DMS53 (cell line): ENCODE data around the gene SEMA7A.

ENCODE experiments used
- DNase-seq: peaks from one replicate; lab custom pipeline; 2025; lab: John Stamatoyannopoulos, UW

SEMA7A gene

DNA sequence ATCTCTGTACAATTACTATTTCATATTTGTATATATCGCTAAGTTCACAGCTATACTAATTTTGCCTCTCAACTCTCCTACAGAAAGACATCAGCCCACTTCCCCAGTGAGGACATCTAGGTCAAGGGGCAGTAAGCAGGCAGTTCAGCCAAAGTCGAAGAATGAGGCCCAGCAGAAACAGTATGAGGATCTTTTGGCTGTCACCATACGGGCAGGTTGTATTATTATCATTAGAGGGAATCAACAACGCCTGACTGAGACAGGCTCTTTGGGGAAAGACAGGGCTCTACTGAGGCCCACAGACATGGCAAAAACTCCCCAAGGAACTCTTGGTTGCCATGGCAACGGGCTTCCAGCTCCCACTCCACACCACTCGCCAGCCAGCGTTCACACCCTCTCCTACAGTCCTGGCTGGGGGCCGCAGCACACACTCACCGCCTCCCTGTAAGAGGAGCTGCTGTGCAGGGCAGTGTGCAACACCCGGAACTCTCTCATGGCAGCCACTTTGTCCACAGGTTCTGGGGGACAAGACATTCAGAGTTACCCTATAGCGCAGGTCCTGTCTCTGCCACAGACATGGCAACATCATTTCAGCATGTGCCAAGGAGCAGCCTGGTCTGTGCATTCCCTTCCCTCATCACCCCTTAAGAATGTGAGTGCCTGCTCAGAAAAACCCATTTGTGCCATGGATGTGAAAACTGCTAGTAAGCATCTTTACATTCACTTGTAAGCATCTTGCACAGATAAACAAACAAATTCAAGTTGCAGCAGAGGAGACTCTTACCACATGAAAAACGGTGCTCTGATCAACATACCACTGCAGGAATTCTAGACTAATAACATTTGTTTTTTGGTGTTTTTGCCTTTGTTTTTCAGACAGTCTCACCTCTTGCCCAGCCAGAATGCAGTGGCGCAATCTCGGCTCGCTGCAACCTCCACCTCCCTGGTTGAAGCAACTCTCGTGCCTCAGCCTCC lies 18.4 kb upstream of the SEMA7A start:
- DNase-seq = no peak

DNA sequence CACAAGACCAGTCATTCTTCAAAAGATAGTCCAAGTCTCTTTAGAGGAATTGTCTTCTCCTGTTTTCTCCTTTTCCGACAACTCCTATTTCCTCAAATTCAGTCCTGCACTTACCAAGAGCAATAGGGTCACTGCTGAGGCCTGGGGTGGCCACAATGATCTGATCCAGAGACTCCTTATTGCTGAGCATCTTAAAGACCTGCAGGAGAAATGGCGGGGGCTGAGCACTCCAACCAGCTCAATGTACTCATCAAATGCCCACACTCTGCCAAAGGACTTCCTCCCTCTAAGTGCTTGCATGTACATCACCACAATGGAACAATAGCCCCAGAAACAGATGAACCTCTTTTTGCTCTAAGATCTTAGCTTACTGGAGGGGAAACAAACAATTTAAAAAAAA lies 17.6 kb upstream of the SEMA7A start:
- DNase-seq = no peak

DNA sequence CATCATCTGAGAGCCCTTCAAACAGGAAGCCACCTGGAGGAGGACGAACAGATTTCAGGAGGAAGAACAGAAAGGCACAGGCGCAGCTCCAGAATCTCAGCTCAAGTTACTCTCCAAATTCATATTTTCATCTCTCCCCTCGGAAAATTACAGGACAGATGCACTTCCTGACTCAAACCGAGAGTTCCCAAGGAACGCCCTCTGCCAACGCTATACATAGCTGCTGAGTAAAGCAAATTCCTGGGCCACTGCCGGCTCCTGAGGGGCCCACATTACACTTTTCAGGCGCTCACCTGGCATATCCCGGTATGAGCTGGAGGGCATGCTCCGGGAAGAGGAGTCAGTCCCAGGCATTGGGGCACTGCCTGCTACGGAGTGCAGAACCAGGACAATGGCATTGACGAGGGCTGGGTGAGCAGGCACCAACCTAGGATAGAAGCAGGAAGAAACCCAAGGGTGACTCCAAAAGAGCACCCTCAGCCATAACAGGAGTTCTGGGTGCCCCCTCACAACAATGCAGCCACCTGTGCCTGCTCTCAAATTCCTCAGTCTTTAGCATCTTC lies 16.0 kb upstream of the SEMA7A start:
- no peak for DNase-seq

DNA sequence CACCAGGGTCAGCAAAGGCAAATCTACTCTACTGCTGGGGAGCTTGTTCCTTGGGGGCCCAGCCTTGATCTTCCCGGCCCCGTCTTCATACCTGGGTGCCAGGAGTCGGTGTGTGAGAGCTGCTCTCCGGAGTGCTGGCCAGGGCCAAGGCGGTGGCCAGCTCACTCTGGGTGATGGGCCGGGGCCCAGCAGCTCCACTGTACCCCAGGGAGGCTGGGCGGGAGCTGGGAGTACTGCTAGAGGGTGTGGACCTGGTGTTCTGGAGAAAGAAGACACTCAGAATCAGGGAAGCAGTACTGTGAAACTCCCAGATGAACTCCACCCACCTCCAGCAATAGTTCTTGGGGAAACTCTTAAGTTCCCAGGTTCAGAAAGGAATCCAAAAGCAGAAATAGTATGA lies 15.3 kb upstream of the SEMA7A start:
- DNase-seq = no peak

DNA sequence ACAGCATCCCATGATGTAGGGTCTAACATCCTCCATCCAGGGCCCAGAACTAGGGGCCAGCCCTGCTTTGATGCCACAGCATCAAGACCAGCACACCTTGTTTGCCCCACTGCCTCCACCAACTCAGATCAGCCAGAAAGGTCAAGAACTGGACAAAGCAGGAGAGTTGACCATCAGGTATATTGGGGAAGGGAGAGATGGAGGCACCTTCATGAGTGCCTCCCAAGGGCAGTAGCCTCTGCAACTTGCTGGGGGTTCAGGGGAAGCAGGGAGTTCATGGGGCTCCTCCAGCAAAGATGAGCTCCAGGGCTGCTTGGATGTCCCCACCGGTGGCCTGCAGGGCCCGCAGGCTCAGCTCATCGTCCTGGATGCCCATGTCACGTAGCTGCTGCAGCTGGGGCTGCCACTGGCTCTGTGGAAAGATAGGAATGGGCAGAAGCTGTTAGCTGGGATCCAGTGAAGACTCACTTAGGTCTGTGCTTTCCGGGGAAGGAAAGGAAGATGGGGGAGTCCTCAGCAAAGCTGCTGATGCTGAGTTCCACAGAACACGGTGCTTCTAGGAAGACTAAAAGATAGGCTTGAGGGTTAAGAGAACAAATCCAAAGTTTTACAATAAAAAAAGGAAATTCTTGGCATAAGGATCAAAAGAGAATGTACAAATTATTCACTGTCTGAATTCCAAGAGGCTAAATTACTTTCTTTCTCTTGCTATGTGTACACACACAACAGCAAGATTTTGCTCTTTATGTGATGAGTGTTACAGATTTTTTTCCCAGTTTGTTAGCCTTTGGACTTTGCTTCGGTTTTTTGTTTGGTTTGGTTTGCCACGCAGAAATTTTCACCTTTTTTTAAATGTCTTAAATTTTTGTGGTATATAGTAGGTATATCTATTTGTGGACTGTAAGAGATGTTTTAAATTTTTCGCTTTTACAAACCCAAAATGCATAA lies 12.3 kb upstream of the SEMA7A start:
- DNase-seq = no peak

DNA sequence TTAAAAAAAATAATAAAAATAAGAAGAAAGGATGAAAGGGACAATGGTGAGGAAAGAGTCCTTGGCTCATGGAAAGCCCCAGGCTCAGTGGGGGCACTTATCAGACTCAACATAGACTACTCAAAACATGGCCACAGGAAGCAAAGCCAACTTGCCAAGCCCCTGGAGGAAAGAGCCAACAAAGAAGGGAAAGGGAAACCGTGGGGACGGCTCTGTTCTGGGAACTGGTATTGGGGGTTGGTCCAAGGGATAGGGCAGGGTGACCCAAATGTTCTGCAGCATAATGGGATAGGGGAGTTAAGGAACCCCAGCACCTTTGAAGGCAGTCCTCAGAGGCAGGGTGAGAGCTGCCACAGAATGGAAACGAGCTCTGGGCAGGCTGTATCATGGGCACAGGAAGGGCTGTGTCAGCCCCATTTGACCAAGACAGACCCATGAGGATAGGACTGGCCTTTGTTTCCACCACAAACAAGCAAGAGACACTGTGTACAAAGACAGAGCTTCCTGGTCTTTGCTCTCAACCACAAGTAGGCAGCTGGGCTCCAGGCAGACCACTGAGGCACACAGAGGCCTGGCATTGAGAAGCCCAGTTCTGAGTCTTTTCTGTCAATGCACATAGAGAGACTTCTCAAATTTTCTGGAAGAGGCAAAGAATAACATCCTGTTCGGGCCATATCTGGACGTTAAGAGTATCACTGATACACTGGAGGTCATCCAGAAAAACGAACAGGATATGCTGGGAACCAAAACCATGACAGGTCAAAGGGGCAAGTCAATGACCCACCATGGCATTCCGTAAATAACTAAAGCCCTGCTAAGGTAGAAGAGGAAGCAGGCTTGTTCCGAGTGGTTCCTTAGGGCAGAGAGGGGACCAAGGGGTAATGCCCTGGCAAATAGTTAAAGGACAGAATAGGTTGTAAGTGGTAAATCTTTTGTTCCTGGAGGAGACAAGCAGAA lies 10.6 kb upstream of the SEMA7A start:
- no peak for DNase-seq

DNA sequence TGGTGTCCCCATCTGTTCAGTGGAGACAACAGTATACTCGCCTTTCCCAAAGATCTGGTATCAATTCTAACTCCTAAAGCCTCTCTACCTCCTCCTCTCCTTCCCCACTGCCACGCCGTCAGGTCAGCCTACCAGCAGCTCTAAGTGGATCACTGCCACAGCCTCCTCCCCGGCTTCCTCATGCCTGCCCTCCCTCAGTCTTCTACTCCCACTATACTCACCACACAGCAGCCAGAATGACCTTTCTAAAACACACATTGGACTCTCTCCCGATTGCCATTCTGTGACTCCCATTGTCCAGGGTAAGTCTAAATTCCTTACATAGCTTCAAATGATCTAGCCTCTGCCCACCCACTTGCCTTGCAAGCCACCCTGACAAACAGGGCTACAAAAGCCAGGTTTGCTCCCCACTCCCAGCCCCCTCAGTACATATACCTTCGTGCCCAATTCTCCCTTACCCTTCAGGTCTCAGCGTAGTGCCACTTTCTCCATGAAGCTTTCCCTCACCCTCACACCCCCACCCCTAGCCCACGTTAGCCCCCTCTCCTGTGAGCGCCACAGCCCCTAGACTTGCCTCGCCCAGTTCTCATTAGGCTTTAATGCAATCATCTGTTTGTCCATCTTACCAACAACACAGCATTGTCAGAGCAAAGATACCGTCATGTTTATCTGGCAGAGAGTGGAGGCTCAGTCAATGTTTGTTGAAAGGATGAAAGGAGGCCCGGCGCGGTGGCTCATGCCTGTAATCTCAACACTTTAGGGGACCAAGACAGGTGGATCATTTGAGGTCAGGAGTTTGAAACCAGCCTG lies 9.5 kb upstream of the SEMA7A start:
- no peak for DNase-seq

DNA sequence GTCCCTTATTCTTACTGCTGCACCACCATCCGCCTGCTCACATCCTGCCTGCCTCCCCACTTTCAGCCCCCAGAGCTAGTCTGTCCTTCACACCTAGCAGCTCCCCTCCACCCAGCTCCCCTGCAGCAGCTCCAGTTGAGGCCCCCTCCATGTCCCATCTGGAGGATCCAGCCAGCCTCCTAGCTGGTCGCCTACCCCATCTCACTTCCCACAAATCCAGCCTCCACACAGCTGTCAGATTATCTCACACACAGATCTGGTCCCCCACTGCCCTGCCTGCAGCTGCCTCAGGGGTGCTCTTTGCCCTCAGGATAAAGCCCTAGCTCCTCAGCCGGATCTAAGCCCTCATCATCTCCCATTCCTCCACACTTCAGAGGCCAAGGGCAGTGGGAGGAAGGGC lies 8.8 kb upstream of the SEMA7A start:
- no peak for DNase-seq

DNA sequence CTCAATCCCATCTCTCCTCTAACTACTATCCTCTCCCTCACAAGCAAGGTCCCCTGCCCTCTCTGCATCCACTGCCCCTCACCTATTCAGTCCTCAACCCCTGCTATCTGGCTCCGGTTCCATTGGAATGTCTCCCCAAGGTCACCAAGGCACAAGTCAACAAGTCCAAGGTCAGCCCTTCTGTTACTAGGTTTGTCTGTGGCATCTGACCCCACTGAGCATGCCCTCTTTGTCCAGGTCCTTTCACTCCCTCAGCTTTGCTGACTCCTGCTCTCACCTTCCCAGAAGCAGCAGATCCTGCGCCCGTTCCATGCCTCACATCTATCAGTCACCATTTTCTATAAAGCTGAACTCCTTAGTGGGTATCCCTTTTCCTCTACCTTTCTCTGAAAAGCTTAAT lies 8.3 kb upstream of the SEMA7A start:
- no peak for DNase-seq

DNA sequence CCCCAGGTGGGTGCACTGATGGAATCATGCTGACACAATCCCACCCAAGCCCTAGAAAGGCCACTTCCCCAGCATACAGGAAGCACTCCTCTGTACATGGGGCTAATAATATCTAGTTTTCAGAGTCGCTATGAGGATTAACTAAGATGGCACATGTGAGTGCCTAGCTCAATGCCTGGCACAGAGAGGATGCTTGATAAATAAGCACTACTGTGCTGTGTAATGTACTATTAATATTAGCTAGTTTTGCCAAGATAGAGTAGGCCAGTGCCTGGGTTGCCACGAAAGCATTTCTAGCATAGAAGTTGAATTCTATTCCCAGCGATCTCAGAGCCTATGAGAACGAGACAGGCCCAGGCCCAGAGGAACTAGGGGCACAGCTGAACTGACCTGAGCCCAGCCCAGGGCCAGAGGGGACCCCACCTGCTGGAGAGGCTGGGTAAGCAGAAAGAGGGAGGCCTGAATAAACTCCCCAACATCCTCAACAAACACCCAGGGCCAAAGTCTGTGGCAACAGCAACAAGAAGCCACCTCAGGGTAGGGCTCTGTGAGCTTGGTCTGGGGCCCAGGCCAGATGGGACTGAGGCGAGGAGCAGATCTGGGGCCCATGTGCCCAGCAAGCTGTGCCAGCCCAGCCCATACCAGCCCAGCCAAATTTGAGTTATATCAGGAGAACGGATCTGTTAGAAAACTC lies 7.6 kb upstream of the SEMA7A start:
- no peak for DNase-seq

DNA sequence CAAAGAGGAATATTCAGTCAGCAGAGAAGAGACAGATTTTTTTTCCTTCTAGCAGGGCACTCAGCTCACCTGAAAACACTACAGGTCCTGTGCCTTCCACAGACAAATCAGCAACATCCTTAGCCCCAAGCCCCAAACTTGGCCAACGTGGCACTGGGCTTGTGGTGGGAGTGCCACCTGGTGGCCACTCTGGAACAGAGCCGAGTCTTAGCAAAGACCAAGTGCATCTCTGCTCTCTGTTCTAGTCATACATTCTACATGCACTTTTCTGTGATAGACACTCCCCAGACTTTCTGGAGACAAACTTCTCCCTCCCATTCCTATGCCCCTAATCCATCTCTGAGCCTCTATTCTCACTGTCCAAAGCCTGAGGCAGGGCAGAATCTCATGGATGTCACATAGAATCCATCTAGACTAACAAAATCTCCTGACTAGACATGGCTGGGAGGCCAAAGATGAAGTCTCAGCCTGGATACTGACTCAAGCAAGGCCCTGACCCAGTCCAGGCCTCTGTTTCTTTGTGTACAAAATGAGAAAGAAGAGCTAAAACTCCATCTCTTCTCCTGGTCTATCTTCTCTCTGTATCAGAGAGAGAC lies 5.1 kb upstream of the SEMA7A start:
- peak; percentile 81 for DNase-seq

DNA sequence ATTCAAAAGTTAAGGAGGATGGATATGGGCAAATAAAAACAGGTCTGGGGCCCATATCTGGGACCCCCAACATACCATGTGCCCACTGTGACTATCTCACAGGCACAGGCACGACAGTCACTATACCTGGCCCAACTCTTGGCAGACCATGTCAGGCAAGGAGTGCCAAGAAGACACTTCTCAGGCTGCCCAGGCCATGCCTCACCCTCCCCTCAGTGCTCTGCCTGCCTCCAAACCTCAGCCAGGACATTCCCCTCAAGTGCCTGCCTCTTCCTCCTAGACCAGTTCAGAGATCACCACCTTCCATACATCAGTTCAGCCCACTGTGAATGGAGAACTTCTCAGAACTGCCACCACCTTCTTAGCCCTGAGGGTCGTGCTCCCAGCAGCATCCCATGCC lies 4.4 kb upstream of the SEMA7A start:
- no peak for DNase-seq

DNA sequence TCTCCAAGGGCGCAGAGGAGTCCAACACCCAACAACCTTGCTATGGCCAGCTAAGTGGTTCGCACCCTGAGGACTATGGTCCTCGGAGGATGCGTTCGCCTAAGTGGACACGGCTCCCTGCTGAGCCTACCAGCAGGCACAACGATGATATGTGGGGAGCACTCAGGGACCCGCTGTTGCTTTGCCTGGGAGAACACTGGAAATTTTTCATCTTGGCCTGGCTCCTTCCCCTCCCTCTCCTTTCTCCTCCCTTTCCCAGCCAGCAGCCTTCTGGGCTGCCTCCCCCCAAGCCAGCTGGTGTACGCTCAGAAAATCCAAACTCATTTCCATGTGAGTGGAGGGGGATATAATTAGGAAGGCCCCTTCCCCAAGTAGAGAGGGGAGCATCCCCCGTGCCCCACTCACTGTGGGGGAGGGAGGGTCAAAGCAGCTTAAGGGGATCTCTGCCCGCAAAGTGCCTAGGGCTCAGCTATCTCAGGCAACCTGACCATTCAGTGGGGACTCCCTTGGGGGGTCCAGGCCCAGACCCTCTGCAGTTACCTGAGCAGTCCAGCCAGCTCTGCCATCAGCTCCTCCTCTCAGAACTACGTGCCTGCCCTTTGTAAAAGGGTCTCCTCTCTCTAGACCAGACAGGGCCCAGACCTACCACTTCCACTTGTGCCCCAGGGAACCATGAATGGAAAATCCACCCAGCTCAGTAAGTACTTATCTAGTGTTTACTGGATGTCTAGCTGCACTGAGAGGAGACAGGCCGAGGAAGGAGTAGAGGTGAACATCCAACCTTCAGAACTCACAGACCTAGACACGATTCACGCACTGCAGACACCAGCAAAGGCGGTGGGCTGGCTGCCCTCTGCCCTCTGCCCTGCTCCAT lies 742 bp upstream of the SEMA7A start:
- peak; percentile 24 for DNase-seq

DNA sequence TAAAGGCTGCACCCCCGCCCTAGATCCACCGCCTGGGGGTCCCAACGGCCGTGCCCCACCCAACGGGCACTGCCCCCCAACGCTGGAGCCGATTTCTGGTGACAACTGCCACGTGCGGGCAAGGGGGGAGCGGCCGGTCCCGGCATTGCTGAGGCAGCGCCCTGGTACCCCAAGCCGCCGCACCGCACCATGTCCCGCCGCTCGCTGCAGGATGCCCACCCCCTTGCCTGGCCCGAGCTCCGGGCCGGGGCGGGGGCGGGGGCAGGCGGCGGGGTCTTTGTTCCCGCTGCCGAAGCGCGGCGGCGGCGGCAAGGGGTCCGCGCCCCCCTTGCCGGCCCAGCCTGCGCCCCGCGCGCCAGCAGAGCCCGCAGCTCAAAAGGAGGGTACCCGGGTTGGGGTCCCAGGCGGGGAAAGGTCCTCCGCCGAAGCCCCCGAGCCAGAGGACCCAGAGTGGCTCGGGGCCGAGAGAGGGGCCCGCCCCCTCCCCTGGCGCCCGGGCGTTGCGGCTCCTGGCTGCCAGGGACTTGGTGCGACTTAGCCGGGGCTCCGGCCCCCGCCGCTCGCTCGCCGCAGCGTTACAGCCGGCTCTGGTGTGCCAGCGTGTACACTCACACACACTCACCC lies 678 bp downstream of the SEMA7A start:
- no peak for DNase-seq

DNA sequence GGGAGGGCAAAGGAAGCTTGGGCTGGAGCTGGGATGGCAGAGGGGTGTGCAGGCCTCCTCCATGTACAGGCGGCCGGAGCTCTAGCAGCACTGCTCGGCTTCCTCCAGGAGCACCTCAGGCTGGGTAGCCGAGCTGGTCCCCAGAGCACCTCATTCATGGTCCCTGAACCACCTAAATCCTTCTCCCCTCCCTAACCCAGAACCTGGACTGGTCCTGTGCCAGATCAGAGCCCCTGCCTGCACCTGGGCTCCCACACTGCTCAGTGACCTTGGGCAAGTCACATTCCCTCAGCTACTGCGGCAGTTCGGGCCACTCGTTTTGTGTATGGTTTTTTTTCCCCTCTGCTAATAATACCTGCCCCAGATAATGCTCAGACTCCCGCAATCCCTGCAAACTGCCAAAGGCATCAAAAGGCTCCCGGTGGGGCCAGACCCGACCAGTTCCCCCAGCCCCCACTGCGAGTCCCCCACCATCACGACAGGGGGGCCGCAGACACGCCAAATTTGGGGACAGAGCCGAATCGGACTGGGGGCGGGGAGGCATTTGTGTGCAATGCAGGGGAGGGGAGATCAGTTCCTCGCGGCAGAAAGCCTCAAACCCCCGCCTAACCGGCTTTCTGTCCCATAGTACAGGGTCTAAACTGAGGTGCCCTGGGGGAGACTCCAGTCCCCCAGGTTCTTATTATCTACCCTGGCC lies 1.3 kb downstream of the SEMA7A start:
- DNase-seq = peak; percentile 18

DNA sequence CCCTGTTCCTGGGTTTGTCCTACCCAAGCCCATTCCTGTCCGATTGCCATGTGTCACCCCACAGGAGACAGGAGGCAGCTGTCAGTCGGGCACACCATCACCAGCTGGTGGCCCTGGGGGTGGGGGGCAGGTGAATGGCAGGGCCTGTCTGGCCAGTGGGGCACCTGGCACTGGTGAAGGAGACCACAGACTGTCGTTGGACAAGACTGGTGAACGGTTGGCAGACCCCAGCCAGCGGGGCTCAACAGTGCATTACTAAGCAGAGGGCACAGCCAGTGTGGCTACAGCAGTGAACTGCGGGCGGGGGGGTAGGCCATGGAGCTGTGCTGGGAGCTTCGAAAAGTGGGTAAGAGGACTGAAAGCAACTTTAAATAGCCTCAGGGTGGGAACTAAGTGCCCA lies 2.1 kb downstream of the SEMA7A start:
- no peak for DNase-seq

DNA sequence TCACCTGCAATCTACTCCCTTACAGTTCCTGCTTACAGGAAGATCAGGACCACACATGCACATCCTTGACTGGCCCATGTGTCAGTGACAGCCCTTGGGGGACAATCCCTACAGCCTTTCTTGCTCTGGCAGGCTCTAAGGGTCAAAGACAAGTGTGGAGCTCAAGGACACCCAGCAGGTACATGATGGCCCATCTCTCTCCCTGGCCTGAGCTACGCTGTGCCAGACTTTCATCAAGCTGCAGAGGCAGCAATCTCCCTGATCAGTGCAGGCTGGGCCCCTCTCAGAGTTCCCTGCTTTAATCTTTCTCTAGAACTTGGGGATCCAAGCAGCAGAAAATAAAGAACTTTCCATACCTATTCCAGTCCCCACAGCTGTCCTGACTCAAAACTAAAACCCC lies 2.6 kb downstream of the SEMA7A start:
- no peak for DNase-seq
